HCT116 (cell line): ENCODE data around the gene DOCK9. TPM values are rescaled to one million over a fixed set of nuclear protein-coding genes. Genes with fewer than 3 reads are reported as not detected.

Experiments
- ATAC-seq: fragments of 200-7000 bp; cut with Tn5 transposase; 2 replicates; pipeline ENCODE4 v1.9.1; 2020; ENCODE audit warnings: mild to moderate bottlenecking, moderate library complexity
- BruUV-seq: library from RNA; stranded (reverse); fragments of 400-500 nt; replicated peaks from 2 replicates; lab custom pipeline; 2021; lab: Mats Ljungman, UMichigan
- CTCF ChIA-PET: fragments of 300-600 bp; sonication (Branson Sonifier 250); formaldehyde crosslinking; loops from one replicate; lab custom pipeline; 2021; ENCODE audit warnings: antibody characterized with exemption; lab: Charles Lee
- POLR2A ChIA-PET: fragments of 300-600, 350-600 bp; sonication (Branson Sonifier 250); formaldehyde crosslinking; loops from one replicate; lab custom pipeline; 2021; ENCODE audit warnings: antibody characterized with exemption; lab: Charles Lee
- RAD21 ChIA-PET, 2 experiments: fragments of 300-600 bp; sonication (Branson Sonifier 250); formaldehyde crosslinking; loops; one replicate each; lab custom pipeline; 2023; ENCODE audit warnings: low total read pairs in 2 of 2; ENCODE audit not compliant: uncharacterized antibody in 2 of 2, unreplicated experiment in 2 of 2, low non-redundant PET in 1 of 2; lab: Charles Lee
- DNase-seq: peaks from one replicate; pipeline ENCODE4 v3.0.0-alpha.2; 2010; ENCODE audit warnings: low read depth, low spot score
- H2AFZ ChIP-seq: fragments of 200-600 bp; shearing (Covaris generic), sonication (generic); 2 replicates; pipeline ENCODE4 v1.6.1; 2017; ENCODE audit warnings: low read depth, mixed run types, mixed read lengths, antibody characterized with exemption, low read length; ENCODE audit not compliant: poor library complexity, severe bottlenecking
- H3K27ac ChIP-seq: 2 replicates; pipeline ENCODE4 v1.5.1; 2012; ENCODE audit warnings: low read depth, low read length
- H3K27me3 ChIP-seq: fragments of 200-600 bp; sonication (generic); 2 replicates; pipeline ENCODE4 v1.6.1; 2016; ENCODE audit warnings: mixed run types, low read length, mixed read lengths; ENCODE audit not compliant: insufficient read depth
- H3K36me3 ChIP-seq, 2 experiments: fragments of 200-500 bp in 1 of 2; fragments of 200-600 bp in 1 of 2; sonication (Bioruptor generic) in 1 of 2; sonication (generic) in 1 of 2; 2 replicates each; pipeline versions ENCODE4 v1.5.1 to v1.6.1; 2014 to 2016; ENCODE audit warnings: low read length in 2 of 2, inconsistent platforms in 1 of 2, mixed read lengths in 1 of 2, mixed run types in 1 of 2; ENCODE audit not compliant: insufficient read depth in 2 of 2, control insufficient read depth in 1 of 2
- H3K4me1 ChIP-seq, 2 experiments: fragments of 200-600 bp in 1 of 2; sonication (generic) in 1 of 2; 2 replicates each; pipeline versions ENCODE4 v1.5.1 to v1.6.1; 2012 to 2017; ENCODE audit warnings: low read length in 2 of 2, inconsistent platforms in 1 of 2, mild to moderate bottlenecking in 1 of 2, mixed read lengths in 1 of 2, mixed run types in 1 of 2, moderate library complexity in 1 of 2; ENCODE audit not compliant: insufficient read depth in 2 of 2, control insufficient read depth in 1 of 2
- H3K4me2 ChIP-seq: fragments of 200-600 bp; sonication (generic); 2 replicates; pipeline ENCODE4 v1.6.1; 2017; ENCODE audit warnings: mixed run types, low read length, mixed read lengths
- H3K4me3 ChIP-seq, 2 experiments: fragments of 200-600 bp in 1 of 2; sonication (generic) in 1 of 2; replicated peaks in 1 of 2; 2 replicates each; pipeline ENCODE4 v1.5.1; 2011 to 2016; ENCODE audit warnings: low read length in 2 of 2, control low read depth in 1 of 2, low read depth in 1 of 2, mild to moderate bottlenecking in 1 of 2, mixed read lengths in 1 of 2, mixed run types in 1 of 2
- H3K79me2 ChIP-seq: fragments of 200-600 bp; sonication (generic); 2 replicates; pipeline ENCODE4 v1.6.1; 2017; ENCODE audit warnings: mild to moderate bottlenecking, mixed run types, low read length, moderate library complexity, mixed read lengths; ENCODE audit not compliant: insufficient read depth
- H3K9ac ChIP-seq: fragments of 200-600 bp; sonication (generic); 2 replicates; pipeline ENCODE4 v1.6.1; 2016; ENCODE audit warnings: low read length, mixed read lengths
- H3K9me2 ChIP-seq: fragments of 200-600 bp; sonication (generic), shearing (Covaris generic); 2 replicates; pipeline ENCODE4 v1.6.1; 2017; ENCODE audit warnings: mixed run types, mild to moderate bottlenecking, moderate library complexity; ENCODE audit not compliant: insufficient read depth
- H3K9me3 ChIP-seq, 2 experiments: fragments of 200-500 bp in 1 of 2; fragments of 200-600 bp in 1 of 2; sonication (Bioruptor generic) in 1 of 2; sonication (generic) in 1 of 2; 2 replicates each; pipeline ENCODE4 v1.6.1; 2014 to 2017; ENCODE audit warnings: low read length in 2 of 2, mixed read lengths in 2 of 2, inconsistent platforms in 1 of 2, low read depth in 1 of 2, mild to moderate bottlenecking in 1 of 2, mixed run types in 1 of 2, moderate library complexity in 1 of 2; ENCODE audit not compliant: control insufficient read depth in 1 of 2, insufficient read depth in 1 of 2
- H4K20me1 ChIP-seq: fragments of 200-600 bp; sonication (generic), shearing (Covaris generic); 2 replicates; pipeline ENCODE4 v1.6.1; 2017; ENCODE audit warnings: mixed run types, mild to moderate bottlenecking, moderate library complexity; ENCODE audit not compliant: insufficient read depth
- CEBPB ChIP-seq: IDR thresholded peaks from 2 replicates; pipeline ENCODE4 v1.6.1; 2012; ENCODE audit warnings: low read depth
- EGR1 ChIP-seq: IDR thresholded peaks from 2 replicates; pipeline ENCODE4 v1.6.1; 2012; ENCODE audit warnings: low read depth
- ELF1 ChIP-seq: IDR thresholded peaks from 2 replicates; pipeline ENCODE4 v1.6.1; 2012; ENCODE audit warnings: low read depth, borderline replicate concordance
- EZH2phosphoT487 ChIP-seq: fragments of 200-600 bp; IDR thresholded peaks from 2 replicates; pipeline ENCODE4 v1.6.1; 2018; ENCODE audit warnings: antibody characterized with exemption, borderline replicate concordance
- JUND ChIP-seq: IDR thresholded peaks from 2 replicates; pipeline ENCODE4 v1.6.1; 2012
- MAX ChIP-seq: IDR thresholded peaks from 2 replicates; pipeline ENCODE4 v1.6.1; 2012
- POLR2AphosphoS5 ChIP-seq: IDR thresholded peaks from 2 replicates; pipeline ENCODE4 v1.6.1; 2011; ENCODE audit warnings: mild to moderate bottlenecking, low read depth, low read length, moderate library complexity
- SIN3A ChIP-seq: IDR thresholded peaks from 2 replicates; pipeline ENCODE4 v1.6.1; 2012; ENCODE audit warnings: low read depth
- SP1 ChIP-seq: IDR thresholded peaks from 2 replicates; pipeline ENCODE4 v1.6.1; 2012; ENCODE audit warnings: low read depth
- ZBTB33 ChIP-seq: IDR thresholded peaks from 2 replicates; pipeline ENCODE4 v1.6.1; 2011; ENCODE audit warnings: mild to moderate bottlenecking, low read length, moderate library complexity; ENCODE audit not compliant: insufficient replicate concordance; ENCODE audit errors: extremely low read depth
- ZFX ChIP-seq: fragments of 450-650 bp; IDR thresholded peaks from 2 replicates; pipeline ENCODE4 v1.6.1; 2017
- ZNF274 ChIP-seq: fragments of 200-500 bp; sonication (Bioruptor generic); IDR thresholded peaks from 2 replicates; pipeline ENCODE4 v1.6.1; 2014; ENCODE audit warnings: mild to moderate bottlenecking, low read depth, low read length, inconsistent platforms
- intact Hi-C: fragments of 100-400 bp; cut with micrococcal nuclease; formaldehyde crosslinking; loops from 2 replicates; pipeline ENCODE4 v1.10.0; 2022
- total RNA-seq: library from RNA; stranded (reverse); gene quantifications from one replicate; pipeline ENCODE4 v1.2.1, GENCODE V29; 2021; ENCODE audit not compliant: unreplicated experiment
- TF ChIP-seq, protein P1 (sequence below), 3 experiments: fragments of 200-600 bp in 1 of 3; sonication (generic) in 1 of 3; IDR thresholded peaks in 2 of 3; conservative IDR thresholded peaks in 1 of 3; 2 replicates each; pipeline ENCODE4 v1.5.1; 2012 to 2017; ENCODE audit warnings: low read depth in 2 of 3, low read length in 2 of 3, antibody characterized with exemption in 1 of 3, borderline replicate concordance in 1 of 3, control low read depth in 1 of 3, mild to moderate bottlenecking in 1 of 3, mixed read lengths in 1 of 3, mixed run types in 1 of 3, moderate library complexity in 1 of 3; ENCODE audit not compliant: insufficient read depth in 1 of 3

The DOCK9 gene
- total RNA-seq, 1 experiment from 2014 or later: 58.8 TPM

- TF ChIP-seq ZBTB33: no peak
- no peak for TF ChIP-seq ZFX
- no peak for TF ChIP-seq EZH2phosphoT487
- no peak for TF ChIP-seq POLR2AphosphoS5
- TF ChIP-seq, protein P1, sequence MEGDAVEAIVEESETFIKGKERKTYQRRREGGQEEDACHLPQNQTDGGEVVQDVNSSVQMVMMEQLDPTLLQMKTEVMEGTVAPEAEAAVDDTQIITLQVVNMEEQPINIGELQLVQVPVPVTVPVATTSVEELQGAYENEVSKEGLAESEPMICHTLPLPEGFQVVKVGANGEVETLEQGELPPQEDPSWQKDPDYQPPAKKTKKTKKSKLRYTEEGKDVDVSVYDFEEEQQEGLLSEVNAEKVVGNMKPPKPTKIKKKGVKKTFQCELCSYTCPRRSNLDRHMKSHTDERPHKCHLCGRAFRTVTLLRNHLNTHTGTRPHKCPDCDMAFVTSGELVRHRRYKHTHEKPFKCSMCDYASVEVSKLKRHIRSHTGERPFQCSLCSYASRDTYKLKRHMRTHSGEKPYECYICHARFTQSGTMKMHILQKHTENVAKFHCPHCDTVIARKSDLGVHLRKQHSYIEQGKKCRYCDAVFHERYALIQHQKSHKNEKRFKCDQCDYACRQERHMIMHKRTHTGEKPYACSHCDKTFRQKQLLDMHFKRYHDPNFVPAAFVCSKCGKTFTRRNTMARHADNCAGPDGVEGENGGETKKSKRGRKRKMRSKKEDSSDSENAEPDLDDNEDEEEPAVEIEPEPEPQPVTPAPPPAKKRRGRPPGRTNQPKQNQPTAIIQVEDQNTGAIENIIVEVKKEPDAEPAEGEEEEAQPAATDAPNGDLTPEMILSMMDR (IDR thresholded peaks at IDR 0.05 in 2 of 3, conservative IDR thresholded peaks at IDR 0.05 in 1 of 3; ENCODE audit: borderline replicate concordance in 1 of 3, insufficient read depth in 1 of 3, low read depth in 2 of 3, low read length in 2 of 3): no peak
- no peak for TF ChIP-seq ELF1
- TF ChIP-seq MAX: no peak
- no peak for TF ChIP-seq SP1
- no peak for TF ChIP-seq ZNF274
- TF ChIP-seq SIN3A: no peak
- no peak for TF ChIP-seq JUND
- TF ChIP-seq EGR1: no peak
- no peak for TF ChIP-seq CEBPB
- TF ChIP-seq, all 23 proteins: peak for 0
- intact Hi-C loops: no loop called here
- Histone ChIP-seq H2AFZ (no peak overlapping the region), H3K27ac (no peak overlapping the region), H4K20me1 (no peaks in the 10 kb centered on the region), H3K36me3 (peaks cover 3 to 25% of the 10 kb centered on the region in 2 experiments; a peak in 1 of 4 replicates), H3K27me3 (no peaks in the 10 kb centered on the region), H3K4me2 (no peak overlapping the region), H3K79me2 (no peaks in the 10 kb centered on the region), H3K9me3 (no peaks in the 10 kb centered on the region), H3K9ac (no peak overlapping the region), H3K4me3 (no peak overlapping the region), H3K9me2 (no peaks in the 10 kb centered on the region), H3K4me1 (no peaks in the 10 kb centered on the region)
- RAD21 ChIA-PET: no interaction called here
- ATAC-seq (no peak), DNase-seq (no peak)
- POLR2A ChIA-PET: no interaction called here
- BruUV-seq: no TSS peak
- CTCF ChIA-PET: no interaction called here
Observed at GRCh38 chr13:98881390-98881789, 96.5 kb downstream of the DOCK9 start.
